Measurements from ENCODE around the gene LRP3.

LRP3 gene

DNA sequence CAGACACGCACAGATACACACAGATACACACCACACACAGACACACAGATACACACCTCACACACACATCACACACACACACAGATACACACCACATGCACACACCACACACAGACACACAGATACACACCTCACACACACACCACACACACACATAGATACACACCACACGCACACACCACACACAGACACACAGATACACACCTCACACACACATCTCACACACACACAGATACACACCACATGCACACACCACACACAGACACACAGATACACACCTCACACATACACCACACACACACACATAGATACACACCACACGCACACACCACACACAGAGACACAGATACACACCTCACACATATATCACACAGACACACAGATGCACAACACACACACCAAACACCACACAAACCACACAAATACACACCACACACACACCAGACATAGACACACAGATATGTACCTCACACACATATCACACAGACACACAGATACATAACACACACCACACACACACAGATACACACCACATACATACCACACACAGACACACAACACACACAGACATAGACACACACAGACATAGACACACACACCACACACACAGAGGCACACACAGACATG lies 55.7 kb downstream of the LRP3 start:
- DNase-seq (ENCODE audit: low read depth), result no peak
- H3K4me3 ChIP-seq (ENCODE audit: low read length), result no peak overlapping the region
- TF ChIP-seq CTCF (IDR thresholded peaks at IDR 0.05; ENCODE audit: insufficient read depth, low read depth, low read length, missing control alignments), result no peak

- TF ChIP-seq CTCF (IDR thresholded peaks at IDR 0.05; ENCODE audit: insufficient read depth, low read depth, low read length, missing control alignments), result no peak
- DNase-seq (ENCODE audit: low read depth), result no peak
- no peak overlapping the region for H3K4me3 ChIP-seq (ENCODE audit: low read length)
Measured at GRCh38 chr19:33250500-33250899, 56.4 kb downstream of the LRP3 start.

DNA sequence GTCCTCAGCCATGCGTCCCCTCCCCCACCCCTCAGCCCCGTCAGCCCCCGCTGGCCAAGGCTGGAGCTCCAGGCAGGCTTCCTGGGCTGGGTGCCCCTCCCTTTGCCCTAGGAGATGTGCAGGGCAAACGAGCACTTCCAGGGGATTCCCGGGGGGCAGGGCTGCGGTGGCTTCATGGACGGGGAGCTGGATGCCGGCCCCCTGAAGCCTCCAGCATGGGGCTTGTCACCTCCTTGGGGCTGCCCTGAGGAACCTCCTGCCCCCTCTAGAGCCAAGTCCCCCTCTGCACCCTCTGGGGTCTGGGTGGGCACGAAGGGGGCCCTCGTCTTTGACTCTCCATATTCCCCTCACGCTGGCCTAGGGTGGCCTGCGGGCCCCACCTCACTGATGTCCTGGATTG lies 56.9 kb downstream of the LRP3 start:
- no peak for DNase-seq (ENCODE audit: low read depth)
- H3K4me3 ChIP-seq (ENCODE audit: low read length), result no peak overlapping the region
- TF ChIP-seq CTCF (IDR thresholded peaks at IDR 0.05; ENCODE audit: insufficient read depth, low read depth, low read length, missing control alignments), result no peak

DNA sequence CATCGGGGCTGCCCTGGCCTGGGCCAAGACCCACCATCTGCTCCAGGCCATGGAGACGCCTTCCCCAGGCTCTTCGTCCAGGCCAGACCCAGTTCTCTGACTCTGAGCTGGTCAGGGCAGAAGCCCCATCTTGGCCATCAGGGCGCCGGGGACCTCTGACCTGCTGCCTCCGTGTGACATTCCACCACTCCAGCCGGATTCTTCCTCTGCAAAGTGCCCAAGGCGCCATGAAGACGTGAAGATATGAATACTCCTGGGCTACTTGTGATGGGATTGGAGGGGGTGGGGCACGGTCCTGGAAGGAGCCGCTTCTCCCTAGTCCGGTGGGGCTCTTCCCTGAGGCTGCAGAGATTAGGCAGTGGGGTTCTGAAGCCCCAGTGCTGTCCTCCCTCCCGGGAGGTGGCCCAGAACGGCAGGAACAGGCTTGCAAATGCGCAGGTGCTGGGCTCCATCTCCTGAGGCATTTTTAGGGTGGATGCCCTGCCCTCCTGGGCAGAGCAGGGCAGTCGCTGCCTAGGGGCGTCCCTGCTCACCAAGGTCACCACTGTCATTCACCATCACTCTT lies 57.5 kb downstream of the LRP3 start:
- no peak for DNase-seq (ENCODE audit: low read depth)
- no peak overlapping the region for H3K4me3 ChIP-seq (ENCODE audit: low read length)
- TF ChIP-seq CTCF (IDR thresholded peaks at IDR 0.05; ENCODE audit: insufficient read depth, low read depth, low read length, missing control alignments), result no peak

GRCh38 chr19:33252418-33252962 lies 58.4 kb downstream of the LRP3 start:
- DNase-seq (ENCODE audit: low read depth), result no peak
- no peak for TF ChIP-seq CTCF (IDR thresholded peaks at IDR 0.05; ENCODE audit: insufficient read depth, low read depth, low read length, missing control alignments)
- H3K4me3 ChIP-seq (ENCODE audit: low read length), result no peak overlapping the region

- TF ChIP-seq CTCF (IDR thresholded peaks at IDR 0.05; ENCODE audit: insufficient read depth, low read depth, low read length, missing control alignments), result no peak
- no peak overlapping the region for H3K4me3 ChIP-seq (ENCODE audit: low read length)
- no peak for DNase-seq (ENCODE audit: low read depth)
Measured at GRCh38 chr19:33252971-33253370, 58.8 kb downstream of the LRP3 start.
